ENCODE measurements around the gene TRIM68. TPM values are rescaled to one million over a fixed set of nuclear protein-coding genes. Genes with fewer than 3 reads are reported as not detected.
A peak's percentile ranks its signal among the peaks of the same experiment; 100 is the strongest.

TRIM68 gene
- total RNA-seq, 1 donor = 12.1 TPM

- DNase-seq (ENCODE audit: low read depth) = peak; percentile 82
- peak; percentile 78 for TF ChIP-seq CTCF (IDR thresholded peaks at IDR 0.05; ENCODE audit: insufficient read depth, low read depth, low read length)
- no peak overlapping the region for H3K4me3 ChIP-seq (ENCODE audit: low read depth, low read length)
Observed at GRCh38 chr11:4626207-4627099, 18.4 kb upstream of the TRIM68 start.

GRCh38 chr11:4619514-4619913 lies 11.5 kb upstream of the TRIM68 start:
- TF ChIP-seq CTCF (IDR thresholded peaks at IDR 0.05; ENCODE audit: insufficient read depth, low read depth, low read length) = no peak
- H3K4me3 ChIP-seq (ENCODE audit: low read depth, low read length) = no peak overlapping the region

GRCh38 chr11:4615856-4616444 lies 7.9 kb upstream of the TRIM68 start:
- no peak for TF ChIP-seq CTCF (IDR thresholded peaks at IDR 0.05; ENCODE audit: insufficient read depth, low read depth, low read length)
- H3K4me3 ChIP-seq (ENCODE audit: low read depth, low read length) = no peak overlapping the region
- no peak for DNase-seq (ENCODE audit: low read depth)

More at GRCh38 chr11:4619514-4619913, 11.5 kb upstream of the TRIM68 start:
- no peak for DNase-seq (ENCODE audit: low read depth)

- H3K4me3 ChIP-seq (ENCODE audit: low read depth, low read length) = no peak overlapping the region
- no peak for DNase-seq (ENCODE audit: low read depth)
- TF ChIP-seq CTCF (IDR thresholded peaks at IDR 0.05; ENCODE audit: insufficient read depth, low read depth, low read length) = no peak
Observed at GRCh38 chr11:4611986-4612385, 4.0 kb upstream of the TRIM68 start.

GRCh38 chr11:4610258-4610935 lies 2.4 kb upstream of the TRIM68 start:
- peak overlapping the region; percentile 21 for H3K4me3 ChIP-seq (ENCODE audit: low read depth, low read length)
- no peak for TF ChIP-seq CTCF (IDR thresholded peaks at IDR 0.05; ENCODE audit: insufficient read depth, low read depth, low read length)

GRCh38 chr11:4607096-4607495 lies 935 bp downstream of the TRIM68 start:
- peak; percentile 9 for DNase-seq (ENCODE audit: low read depth)
- peak overlapping the region; percentile 78 for H3K4me3 ChIP-seq (ENCODE audit: low read depth, low read length)

More at GRCh38 chr11:4610258-4610935, 2.4 kb upstream of the TRIM68 start:
- peak; percentile 18 for DNase-seq (ENCODE audit: low read depth)

More at GRCh38 chr11:4607096-4607495, 935 bp downstream of the TRIM68 start:
- TF ChIP-seq CTCF (IDR thresholded peaks at IDR 0.05; ENCODE audit: insufficient read depth, low read depth, low read length) = no peak

Data from fibroblast of villous mesenchyme (primary cell).